H1 (cell line): ENCODE measurements around the gene SLC35D2. TPM values are rescaled to one million over a fixed set of nuclear protein-coding genes. Genes with fewer than 3 reads are reported as not detected.

ENCODE experiments used
- CHD1 ChIP-seq: IDR thresholded peaks from 2 replicates; pipeline ENCODE4 v1.6.1; 2012; ENCODE audit warnings: low read depth, low read length, improper control_type of control experiment
- EGR1 ChIP-seq: IDR thresholded peaks from 2 replicates; pipeline ENCODE4 v1.6.1; 2011; ENCODE audit warnings: low read depth, low read length, borderline replicate concordance
- JUND ChIP-seq: IDR thresholded peaks from 2 replicates; pipeline ENCODE4 v1.6.1; 2011; ENCODE audit warnings: mild to moderate bottlenecking, improper control_type of control experiment, low read length
- KDM5A ChIP-seq: fragments of 200-600 bp; IDR thresholded peaks from 2 replicates; pipeline ENCODE4 v1.7.1; 2012; ENCODE audit warnings: mild to moderate bottlenecking, low read length, inconsistent platforms, mixed read lengths
- MAX ChIP-seq: IDR thresholded peaks from 2 replicates; pipeline ENCODE4 v1.6.1; 2012; ENCODE audit warnings: inconsistent platforms
- TEAD4 ChIP-seq: IDR thresholded peaks from 2 replicates; pipeline ENCODE4 v1.6.1; 2012; ENCODE audit warnings: low read depth, low read length, inconsistent platforms, mixed read lengths
- polyA plus RNA-seq, 7 experiments: library from polyadenylated mRNA; depleted of rRNA in 3 of 7; stranded (reverse) in 5 of 7; unstranded in 2 of 7; fragments of >200 nt in 5 of 7; fragments of 200-250 nt in 2 of 7; gene quantifications; 1 replicate in 5 of 7; 2 replicates in 1 of 7; 4 replicates in 1 of 7; pipeline versions ENCODE4 v1.2.1 to v1.2.3, GENCODE V29; 2011 to 2013; ENCODE audit warnings: missing spikeins in 2 of 7, mixed read lengths in 2 of 7
- total RNA-seq: library from RNA; stranded (reverse); fragmentation: NEBNext Ultra II Directional; extraction: Animal tissue kit (Norgen Biotek cat#: 25700); gene quantifications from 2 replicates; pipeline ENCODE4 v1.2.1, GENCODE V29; 2021

Gene SLC35D2
- total and polyA plus RNA-seq, 2 of the 8 experiments (the other 6 are each of a cell fraction or from before 2014, with no cell fraction given), result 9.6 to 11.5 TPM

- TF ChIP-seq KDM5A (no peak), JUND (peak; percentile 54; the same call in 1 of the 2 replicates), CHD1 (no peak), MAX (no peak), EGR1 (no peak), TEAD4 (peak; percentile 97)
Observed at GRCh38 chr9:96420468-96421219, 37.1 kb upstream of the SLC35D2 start (continued).
